ENCODE measurements around the gene IFRD2. TPM values are rescaled to one million over a fixed set of nuclear protein-coding genes. Genes with fewer than 3 reads are reported as not detected.

The IFRD2 gene
- total and polyA plus RNA-seq, 2 of the 8 experiments (the other 6 are each of a cell fraction or from before 2014, with no cell fraction given) = 76.7 to 88.8 TPM

- Histone ChIP-seq H3K9me3 (ENCODE audit: insufficient read depth in 2 of 2, low read depth in 1 of 2, low read length in 1 of 2) (no peaks in the 10 kb centered on the region), H3K4me1 (replicated peaks in 1 of 4; ENCODE audit: control insufficient read depth in 3 of 4, insufficient read depth in 4 of 4, low read length in 3 of 4) (peaks cover 0 to 37% (median 22%) of the 10 kb centered on the region in 4 experiments; a peak in 6 of 7 replicates), H4K20me1 (replicated peaks in 1 of 2; ENCODE audit: control insufficient read depth in 1 of 2, insufficient read depth in 2 of 2, low read length in 2 of 2) (peaks cover 4 to 12% of the 10 kb centered on the region in 2 experiments), H4K91ac (replicated peaks; ENCODE audit: insufficient read length, low read length) (no peak overlapping the region), H4K5ac (ENCODE audit: insufficient read length, low read depth, low read length) (no peak overlapping the region), H3K23me2 (ENCODE audit: low read depth, low read length) (peaks cover 28% of the 10 kb centered on the region), H3K36me3 (ENCODE audit: control insufficient read depth in 2 of 4, insufficient read depth in 4 of 4, low read length in 3 of 4) (peaks cover 4 to 13% (median 12%) of the 10 kb centered on the region in 4 experiments; a peak in 5 of 8 replicates), H3K18ac (ENCODE audit: extremely low read depth, low read length) (no peak overlapping the region), H3K14ac (ENCODE audit: insufficient read length) (no peak overlapping the region), H2AFZ (ENCODE audit: low read length) (no peak overlapping the region), H3K56ac (replicated peaks; ENCODE audit: insufficient read length, low read depth, low read length) (no peak overlapping the region), H2BK120ac (replicated peaks; ENCODE audit: low read depth, low read length) (no peak overlapping the region), H2BK15ac (ENCODE audit: low read length) (peak overlapping the region; percentile 48; the same call in 1 of the 2 replicates), H2AK5ac (ENCODE audit: low read depth, low read length) (no peak overlapping the region), H3K79me2 (ENCODE audit: control insufficient read depth in 1 of 2, insufficient read depth in 2 of 2, low read length in 2 of 2) (peaks cover 0 to 24% of the 10 kb centered on the region in 2 experiments; a peak in 2 of 4 replicates), H3K4me2 (ENCODE audit: insufficient read depth in 1 of 2, low read depth in 2 of 2, low read length in 2 of 2) (peak overlapping the region in 1 of 2 experiments; percentile 21; a peak in 1 of 4 replicates), H3K23ac (ENCODE audit: insufficient read length) (no peak overlapping the region), H2BK12ac (ENCODE audit: low read depth, low read length) (peak overlapping the region; percentile 44; the same call in 1 of the 2 replicates), H4K8ac (ENCODE audit: extremely low read depth, insufficient read depth, low read length) (no peak overlapping the region), H3K4me3 (ENCODE audit: extremely low read depth in 1 of 4, insufficient read depth in 2 of 4, low read depth in 3 of 4, low read length in 4 of 4) (no peak overlapping the region), H3K27ac (ENCODE audit: low read depth, low read length) (no peak overlapping the region), H3K4ac (replicated peaks; ENCODE audit: insufficient read length, low read depth, low read length) (no peak overlapping the region), H2BK20ac (ENCODE audit: low read length) (no peak overlapping the region; the same call in 1 of the 2 replicates), H3K9ac (replicated peaks in 1 of 4; ENCODE audit: extremely low read depth in 1 of 4, low read depth in 3 of 4, low read length in 3 of 4) (no peak overlapping the region), H2BK5ac (ENCODE audit: low read depth, low read length) (no peak overlapping the region), H3K27me3 (replicated peaks in 1 of 4; ENCODE audit: control insufficient read depth in 3 of 4, extremely low read depth in 1 of 4, insufficient read depth in 3 of 4, low read length in 3 of 4) (no peaks in the 10 kb centered on the region), H3K79me1 (ENCODE audit: low read depth, low read length) (peaks cover 16% of the 10 kb centered on the region)
- POLR2A ChIA-PET (ENCODE audit: partially characterized antibody) = interaction anchor here (1.1 to 12.6 kb wide), 8 partner anchors 9 to 49 kb away, joined by 3 to 149 read pairs (median 7); partner anchors contain the start of genes HYAL1, HYAL3, IFRD2 and NAA80
- WGBS, 2 experiments (ENCODE audit: extremely low coverage in 1 of 2, insufficient coverage in 1 of 2, insufficient read length in 1 of 2, insufficient replicate concordance in 2 of 2, low coverage in 1 of 2, low lambda C conversion rate in 2 of 2, missing lambda C conversion rate in 1 of 2) = 57% methylated on average over 4 of the region's 4 CpGs; no CpG with 5 or more reads in 1 of the 2 experiments
- DNase-seq (ENCODE audit: low read depth in 1 of 2, low spot score in 2 of 2) (peak in 1 of 2 experiments; percentile 96), FAIRE-seq (peak; percentile 81)
- CTCF ChIA-PET (ENCODE audit: partially characterized antibody) = interaction anchor here (0.7 to 7.5 kb wide), 26 partner anchors 9 to 184 kb away, joined by 3 to 75 read pairs (median 4); partner anchors contain the start of genes HYAL1, IFRD2 and LSMEM2
- TF ChIP-seq KDM4A (IDR thresholded peaks at IDR 0.05; ENCODE audit: low read depth, low read length, severe bottlenecking) (no peak), ATF2 (IDR thresholded peaks at IDR 0.05; ENCODE audit: low read length) (0 out of 2 replicates have a peak, but pooled peaks have one; percentile 30), RAD21 (IDR thresholded peaks at IDR 0.05 in 1 of 2, conservative IDR thresholded peaks at IDR 0.05 in 1 of 2; ENCODE audit: low read depth in 2 of 2, low read length in 2 of 2) (peak; percentile 80 to 88), TAF7 (optimal IDR thresholded peaks at IDR 0.05; ENCODE audit: borderline replicate concordance, low read depth, low read length) (no peak), SIN3A (conservative IDR thresholded peaks at IDR 0.05 in 1 of 2, IDR thresholded peaks at IDR 0.05 in 1 of 2; ENCODE audit: low read depth in 1 of 2, low read length in 2 of 2) (peak in 1 of 2 experiments; percentile 58; a peak in 1 of 4 replicates), CREB1 (IDR thresholded peaks at IDR 0.05) (0 out of 2 replicates have a peak, but pooled peaks have one; percentile 33), MAX (IDR thresholded peaks at IDR 0.05) (0 out of 2 replicates have a peak, but pooled peaks have one; percentile 29)
Observed at GRCh38 chr3:50324351-50325112, 32.3 kb upstream of the IFRD2 start.

Measured in H1 (cell line).